ENCODE results near the gene MMP1. TPM values are rescaled to one million over a fixed set of nuclear protein-coding genes. Genes with fewer than 3 reads are reported as not detected.

Gene MMP1
- total and polyA plus RNA-seq, 2 of the 13 experiments (the other 11 are each of a cell fraction or from before 2014, with no cell fraction given) = 0.09 to 0.21 TPM

DNA sequence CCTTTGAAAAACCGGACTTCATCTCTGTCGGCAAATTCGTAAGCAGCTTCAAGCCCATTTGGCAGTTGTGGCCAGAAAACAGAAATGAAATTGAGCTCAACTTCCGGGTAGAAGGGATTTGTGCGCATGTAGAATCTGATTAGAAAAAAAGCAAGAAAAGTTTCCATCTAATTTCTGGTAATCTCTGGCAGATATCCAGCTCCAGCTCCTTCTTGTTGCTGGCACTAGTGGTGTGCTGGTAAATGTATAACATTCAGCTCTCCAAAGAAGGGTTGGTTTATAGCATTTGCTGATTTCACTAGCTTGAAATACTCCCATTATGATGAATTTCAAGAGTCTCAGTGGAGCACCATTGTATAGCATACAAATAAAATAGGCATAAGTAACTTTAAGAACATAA is 5.4 kb downstream of the MMP1 start:
- ChIA-PET POLR2A (no interaction called here), CTCF (ENCODE audit: low intra/inter-chr PET ratio, low total read pairs) (no interaction called here)
- Histone ChIP-seq H3K27ac (ENCODE audit: extremely low read length, insufficient read depth, low read length) (no peak overlapping the region), H3K9ac (ENCODE audit: insufficient read depth, low read depth, low read length) (no peak overlapping the region), H3K4me3 (replicated peaks in 1 of 3; ENCODE audit: insufficient read depth in 1 of 3, low read depth in 2 of 3, low read length in 3 of 3) (no peak overlapping the region), H4K20me1 (ENCODE audit: insufficient read depth, low read length) (no peaks in the 10 kb centered on the region), H2AFZ (ENCODE audit: low read length) (no peak overlapping the region), H3K27me3 (ENCODE audit: control insufficient read depth in 1 of 2, insufficient read depth in 2 of 2, low read length in 2 of 2) (peaks cover 0 to 4% of the 10 kb centered on the region in 2 experiments; a peak in 2 of 5 replicates), H3K79me2 (ENCODE audit: insufficient read depth, low read length) (no peaks in the 10 kb centered on the region), H3K9me3 (ENCODE audit: low read length) (no peaks in the 10 kb centered on the region), H3K4me1 (ENCODE audit: insufficient read depth, low read length) (no peaks in the 10 kb centered on the region), H3K4me2 (ENCODE audit: low read depth, low read length) (no peak overlapping the region), H3K36me3 (replicated peaks in 1 of 2; ENCODE audit: control insufficient read depth in 1 of 2, insufficient read depth in 2 of 2, low read length in 2 of 2) (no peaks in the 10 kb centered on the region)
- DNase-seq (ENCODE audit: low spot score) = no peak
- in situ Hi-C loops (cut with HindIII; ENCODE audit: extremely low pct_ligation_motif_present, low pct_unique_long_range_greater_than_20kb) (no loop called here), intact Hi-C loops (cut with micrococcal nuclease; ENCODE audit: unreplicated experiment) (no loop called here)
- FAIRE-seq = no peak
- 51% methylated on average over 5 of the region's 5 CpGs for WGBS (ENCODE audit: low lambda C conversion rate)
- no peak for TF ChIP-seq ZNF567 (CRISPR knock-in tag; IDR thresholded peaks at IDR 0.05; ENCODE audit: borderline replicate concordance)
- TF ChIP-seq MED13 (CRISPR knock-in tag; IDR thresholded peaks at IDR 0.05) = no peak
- TF ChIP-seq ZNF713 (CRISPR knock-in tag; IDR thresholded peaks at IDR 0.05) = no peak
- TF ChIP-seq, protein P1, sequence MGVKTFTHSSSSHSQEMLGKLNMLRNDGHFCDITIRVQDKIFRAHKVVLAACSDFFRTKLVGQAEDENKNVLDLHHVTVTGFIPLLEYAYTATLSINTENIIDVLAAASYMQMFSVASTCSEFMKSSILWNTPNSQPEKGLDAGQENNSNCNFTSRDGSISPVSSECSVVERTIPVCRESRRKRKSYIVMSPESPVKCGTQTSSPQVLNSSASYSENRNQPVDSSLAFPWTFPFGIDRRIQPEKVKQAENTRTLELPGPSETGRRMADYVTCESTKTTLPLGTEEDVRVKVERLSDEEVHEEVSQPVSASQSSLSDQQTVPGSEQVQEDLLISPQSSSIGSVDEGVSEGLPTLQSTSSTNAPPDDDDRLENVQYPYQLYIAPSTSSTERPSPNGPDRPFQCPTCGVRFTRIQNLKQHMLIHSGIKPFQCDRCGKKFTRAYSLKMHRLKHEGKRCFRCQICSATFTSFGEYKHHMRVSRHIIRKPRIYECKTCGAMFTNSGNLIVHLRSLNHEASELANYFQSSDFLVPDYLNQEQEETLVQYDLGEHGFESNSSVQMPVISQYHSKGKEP (CRISPR knock-in tag; IDR thresholded peaks at IDR 0.05) = no peak
- TF ChIP-seq ZNF850 (CRISPR knock-in tag; conservative IDR thresholded peaks at IDR 0.05) = no peak
- TF ChIP-seq ZNF264 (CRISPR knock-in tag; IDR thresholded peaks at IDR 0.05) = no peak
- no TSS peak for BruUV-seq (replicated peaks)
- no peak for ATAC-seq

- 0% methylated on average over 4 of the region's 4 CpGs for WGBS (ENCODE audit: low lambda C conversion rate)
- Histone ChIP-seq H3K9me3 (ENCODE audit: low read length) (no peaks in the 10 kb centered on the region), H3K36me3 (replicated peaks in 1 of 2; ENCODE audit: control insufficient read depth in 1 of 2, insufficient read depth in 2 of 2, low read length in 2 of 2) (no peaks in the 10 kb centered on the region), H2AFZ (ENCODE audit: low read length) (no peak overlapping the region), H3K4me1 (ENCODE audit: insufficient read depth, low read length) (no peaks in the 10 kb centered on the region), H3K4me3 (replicated peaks in 1 of 3; ENCODE audit: insufficient read depth in 1 of 3, low read depth in 2 of 3, low read length in 3 of 3) (no peak overlapping the region), H3K9ac (ENCODE audit: insufficient read depth, low read depth, low read length) (no peak overlapping the region), H3K4me2 (ENCODE audit: low read depth, low read length) (no peak overlapping the region), H3K79me2 (ENCODE audit: insufficient read depth, low read length) (no peaks in the 10 kb centered on the region), H3K27me3 (ENCODE audit: control insufficient read depth in 1 of 2, insufficient read depth in 2 of 2, low read length in 2 of 2) (peaks cover 0 to 4% of the 10 kb centered on the region in 2 experiments; a peak in 2 of 5 replicates), H3K27ac (ENCODE audit: extremely low read length, insufficient read depth, low read length) (no peak overlapping the region), H4K20me1 (ENCODE audit: insufficient read depth, low read length) (no peaks in the 10 kb centered on the region)
- CTCF ChIA-PET (ENCODE audit: low intra/inter-chr PET ratio, low total read pairs) = no interaction called here
- in situ Hi-C loops (cut with HindIII; ENCODE audit: extremely low pct_ligation_motif_present, low pct_unique_long_range_greater_than_20kb) = no loop called here
- intact Hi-C loops (cut with micrococcal nuclease; ENCODE audit: unreplicated experiment) = no loop called here
- BruUV-seq (replicated peaks) = no TSS peak
- DNase-seq (ENCODE audit: low spot score) (no peak), FAIRE-seq (no peak), ATAC-seq (no peak)
- POLR2A ChIA-PET = no interaction called here
- no peak for TF ChIP-seq HNRNPLL (IDR thresholded peaks at IDR 0.05; ENCODE audit: low read depth, low read length, poor library complexity, severe bottlenecking)
- TF ChIP-seq ATF7-NPFF (CRISPR knock-in tag; IDR thresholded peaks at IDR 0.05; ENCODE audit: low read depth) = no peak
- TF ChIP-seq ZNF607 (CRISPR knock-in tag; IDR thresholded peaks at IDR 0.05; ENCODE audit: borderline replicate concordance) = no peak
- TF ChIP-seq NFYB (CRISPR knock-in tag; IDR thresholded peaks at IDR 0.05) = no peak
- no peak for TF ChIP-seq PHF5A (CRISPR knock-in tag; IDR thresholded peaks at IDR 0.05; ENCODE audit: low read depth, unreplicated experiment)
- no peak for TF ChIP-seq HIVEP1 (CRISPR knock-in tag; IDR thresholded peaks at IDR 0.05)
- no peak for TF ChIP-seq ZNF275 (CRISPR knock-in tag; IDR thresholded peaks at IDR 0.05; ENCODE audit: borderline replicate concordance)
- TF ChIP-seq ZNF598 (CRISPR knock-in tag; IDR thresholded peaks at IDR 0.05; ENCODE audit: borderline replicate concordance) = no peak
- no peak for TF ChIP-seq ZNF878 (CRISPR knock-in tag; IDR thresholded peaks at IDR 0.05)
These were observed 6.5 kb downstream of the MMP1 start for GRCh38 chr11:102791271-102792036.

All from HepG2 (cell line).